Activated CD4-positive, alpha-beta T cell treated with anti-CD3 and anti-CD28 coated beads, Interleukin-2, amount 10 ng/mL, durations not matched to agents 7 days and 5 days (primary cell): ENCODE results near the gene ZNF638. TPM values are rescaled to one million over a fixed set of nuclear protein-coding genes. Genes with fewer than 3 reads are reported as not detected.
"Not testable (repeated sequence)": the region's sequence is repeated elsewhere in the genome, so short reads cannot be mapped to it uniquely, and the experiment has no call there.

Source experiments
- CTCF ChIA-PET: fragments of 350-600 bp; sonication (Branson Sonifier 250); formaldehyde crosslinking; loops from one replicate; lab custom pipeline; 2021; ENCODE audit warnings: antibody characterized with exemption; lab: Charles Lee
- POLR2A ChIA-PET: fragments of 350-600 bp; sonication (Branson Sonifier 250); formaldehyde crosslinking; loops from one replicate; lab custom pipeline; 2021; ENCODE audit warnings: antibody characterized with exemption; lab: Charles Lee
- DNase-seq: peaks from one replicate; pipeline ENCODE4 v3.0.0-alpha.2; 2020
- H3K27ac Mint-ChIP-seq: one replicate; pipeline ENCODE4 v1.8.0; 2021; ENCODE audit warnings: mild to moderate bottlenecking, moderate library complexity, mixed read lengths
- H3K27me3 Mint-ChIP-seq: one replicate; pipeline ENCODE4 v1.8.0; 2021; ENCODE audit warnings: mixed read lengths
- H3K36me3 Mint-ChIP-seq: one replicate; pipeline ENCODE4 v1.8.0; 2021; ENCODE audit warnings: low read depth, mixed read lengths
- H3K4me1 Mint-ChIP-seq: one replicate; pipeline ENCODE4 v1.8.0; 2021; ENCODE audit warnings: mixed read lengths
- H3K4me3 Mint-ChIP-seq: one replicate; pipeline ENCODE4 v1.8.0; 2021; ENCODE audit warnings: mild to moderate bottlenecking, moderate library complexity, mixed read lengths
- H3K9me3 Mint-ChIP-seq: one replicate; pipeline ENCODE4 v1.8.0; 2021; ENCODE audit warnings: mixed read lengths
- total RNA-seq, 2 experiments: library from RNA; stranded (reverse); gene quantifications; one replicate each; pipeline ENCODE4 v1.2.3, GENCODE V29; 2021

The ZNF638 gene
- total RNA-seq, 2 experiments from 2014 or later: 87.6 to 101 TPM

GRCh38 chr2:71372042-71372441 lies 40.5 kb downstream of the ZNF638 start:
- no peaks in the 10 kb centered on the region for H3K27me3 Mint-ChIP-seq
- no peak for DNase-seq
- ChIA-PET POLR2A (no interaction called here), CTCF (interaction anchor here (1.7 kb wide), 1 partner anchor 16 kb away, joined by 6 read pairs; no protein-coding TSS in a partner anchor)
- H3K27ac Mint-ChIP-seq: no peak overlapping the region
- H3K36me3 Mint-ChIP-seq: peaks cover 33% of the 10 kb centered on the region
- H3K4me3 Mint-ChIP-seq: no peak overlapping the region
- no peaks in the 10 kb centered on the region for H3K9me3 Mint-ChIP-seq
- H3K4me1 Mint-ChIP-seq: no peaks in the 10 kb centered on the region

- DNase-seq: no peak
- Mint-ChIP-seq H3K4me3 (no peak overlapping the region), H3K9me3 (no peaks in the 10 kb centered on the region), H3K27ac (no peak overlapping the region), H3K4me1 (peaks cover 12% of the 10 kb centered on the region), H3K36me3 (peaks cover 53% of the 10 kb centered on the region), H3K27me3 (no peaks in the 10 kb centered on the region)
- CTCF ChIA-PET: no interaction called here
- POLR2A ChIA-PET: no interaction called here
Measured at GRCh38 chr2:71379086-71379485, 47.5 kb downstream of the ZNF638 start.

GRCh38 chr2:71380665-71381064 lies 49.1 kb downstream of the ZNF638 start:
- no peak for DNase-seq
- Mint-ChIP-seq H3K9me3 (no peaks in the 10 kb centered on the region), H3K27me3 (no peaks in the 10 kb centered on the region), H3K36me3 (peaks cover 62% of the 10 kb centered on the region), H3K4me1 (peaks cover 12% of the 10 kb centered on the region), H3K4me3 (no peak overlapping the region), H3K27ac (no peak overlapping the region)
- POLR2A ChIA-PET: no interaction called here
- CTCF ChIA-PET: interaction anchor here (0.6 to 0.7 kb wide), 2 partner anchors 1254 to 1674 kb away, joined by 4 read pairs; no protein-coding TSS in a partner anchor

GRCh38 chr2:71385012-71385411 lies 53.4 kb downstream of the ZNF638 start:
- no peak for DNase-seq
- Mint-ChIP-seq H3K36me3 (peaks cover 57% of the 10 kb centered on the region), H3K4me3 (no peak overlapping the region), H3K27me3 (no peaks in the 10 kb centered on the region), H3K9me3 (peaks cover 5% of the 10 kb centered on the region), H3K27ac (no peak overlapping the region), H3K4me1 (no peaks in the 10 kb centered on the region)
- CTCF ChIA-PET: interaction anchor here (1.0 kb wide), 1 partner anchor 19 kb away, joined by 3 read pairs; no protein-coding TSS in a partner anchor
- POLR2A ChIA-PET: no interaction called here

- Mint-ChIP-seq H3K4me3 (no peak overlapping the region), H3K9me3 (peaks cover 5% of the 10 kb centered on the region), H3K27ac (no peak overlapping the region), H3K27me3 (no peaks in the 10 kb centered on the region), H3K4me1 (no peaks in the 10 kb centered on the region), H3K36me3 (peaks cover 42% of the 10 kb centered on the region)
- POLR2A ChIA-PET: no interaction called here
- no peak for DNase-seq
- CTCF ChIA-PET: interaction anchor here (1.5 kb wide), 1 partner anchor 15 kb away, joined by 6 read pairs; no protein-coding TSS in a partner anchor
Measured at GRCh38 chr2:71388214-71388613, 56.6 kb downstream of the ZNF638 start.

GRCh38 chr2:71389384-71390072 lies 57.9 kb downstream of the ZNF638 start:
- Mint-ChIP-seq H3K27me3 (no peaks in the 10 kb centered on the region), H3K36me3 (peaks cover 44% of the 10 kb centered on the region), H3K27ac (no peak overlapping the region), H3K4me1 (no peaks in the 10 kb centered on the region), H3K4me3 (no peak overlapping the region), H3K9me3 (peaks cover 5% of the 10 kb centered on the region)
- DNase-seq: no peak
- CTCF ChIA-PET: no interaction called here
- POLR2A ChIA-PET: no interaction called here

- peaks cover 47% of the 10 kb centered on the region for H3K36me3 Mint-ChIP-seq
- CTCF ChIA-PET: interaction anchor here (0.7 kb wide), 1 partner anchor 62 kb away, joined by 3 read pairs; the partner anchor contains the start of gene ZNF638
Measured at GRCh38 chr2:71393216-71393615, 61.6 kb downstream of the ZNF638 start.

GRCh38 chr2:71395471-71395870 lies 63.9 kb downstream of the ZNF638 start:
- no peaks in the 10 kb centered on the region for H3K27me3 Mint-ChIP-seq
- no peaks in the 10 kb centered on the region for H3K4me1 Mint-ChIP-seq
- H3K9me3 Mint-ChIP-seq: no peaks in the 10 kb centered on the region
- ChIA-PET POLR2A (no interaction called here), CTCF (interaction anchor here (0.6 kb wide), 1 partner anchor 1459 kb away, joined by 4 read pairs; no protein-coding TSS in a partner anchor)
- H3K36me3 Mint-ChIP-seq: peaks cover 54% of the 10 kb centered on the region
- H3K4me3 Mint-ChIP-seq: no peak overlapping the region
- DNase-seq: no peak
- no peak overlapping the region for H3K27ac Mint-ChIP-seq

More at GRCh38 chr2:71393216-71393615, 61.6 kb downstream of the ZNF638 start:
- DNase-seq: no peak
- H3K4me3 Mint-ChIP-seq: no peak overlapping the region
- H3K4me1 Mint-ChIP-seq: no peaks in the 10 kb centered on the region
- no peak overlapping the region for H3K27ac Mint-ChIP-seq
- POLR2A ChIA-PET: no interaction called here
- no peaks in the 10 kb centered on the region for H3K27me3 Mint-ChIP-seq
- peaks cover 2% of the 10 kb centered on the region for H3K9me3 Mint-ChIP-seq

- DNase-seq: no peak
- H3K4me3 Mint-ChIP-seq: no peak overlapping the region
- no peak overlapping the region for H3K27ac Mint-ChIP-seq
- H3K9me3 Mint-ChIP-seq: no peaks in the 10 kb centered on the region
- H3K27me3 Mint-ChIP-seq: no peaks in the 10 kb centered on the region
- peaks cover 61% of the 10 kb centered on the region for H3K36me3 Mint-ChIP-seq
- POLR2A ChIA-PET: no interaction called here
- CTCF ChIA-PET: no interaction called here
- no peaks in the 10 kb centered on the region for H3K4me1 Mint-ChIP-seq
Measured at GRCh38 chr2:71402427-71402826, 70.8 kb downstream of the ZNF638 start.

- H3K36me3 Mint-ChIP-seq: peaks cover 48% of the 10 kb centered on the region
- no peak overlapping the region for H3K27ac Mint-ChIP-seq
- DNase-seq: no peak
- H3K4me1 Mint-ChIP-seq: peaks cover 3% of the 10 kb centered on the region
- CTCF ChIA-PET: no interaction called here
- peaks cover 3% of the 10 kb centered on the region for H3K9me3 Mint-ChIP-seq
- no peaks in the 10 kb centered on the region for H3K27me3 Mint-ChIP-seq
- no peak overlapping the region for H3K4me3 Mint-ChIP-seq
- POLR2A ChIA-PET: no interaction called here
Measured at GRCh38 chr2:71409611-71410010, 78.0 kb downstream of the ZNF638 start.

- peak overlapping the region; percentile 43 for H3K27ac Mint-ChIP-seq
- H3K9me3 Mint-ChIP-seq: peaks cover 3% of the 10 kb centered on the region
- no peaks in the 10 kb centered on the region for H3K27me3 Mint-ChIP-seq
- ChIA-PET POLR2A (no interaction called here), CTCF (no interaction called here)
- no peak for DNase-seq
- peaks cover 40% of the 10 kb centered on the region for H3K36me3 Mint-ChIP-seq
- no peak overlapping the region for H3K4me3 Mint-ChIP-seq
- H3K4me1 Mint-ChIP-seq: peaks cover 3% of the 10 kb centered on the region
Measured at GRCh38 chr2:71410696-71411095, 79.1 kb downstream of the ZNF638 start.

GRCh38 chr2:71416866-71417265 lies 85.3 kb downstream of the ZNF638 start:
- H3K9me3 Mint-ChIP-seq, H3K27me3 Mint-ChIP-seq, H3K4me1 Mint-ChIP-seq, POLR2A ChIA-PET: not testable (repeated sequence)
- CTCF ChIA-PET: interaction anchor here (0.6 kb wide), 1 partner anchor 135 kb away, joined by 3 read pairs; no protein-coding TSS in a partner anchor
- H3K36me3 Mint-ChIP-seq: peaks cover 12% of the 10 kb centered on the region
- peak overlapping the region; percentile 93 for H3K27ac Mint-ChIP-seq
- H3K4me3 Mint-ChIP-seq: peak overlapping the region; percentile 77
- DNase-seq: peak; percentile 59
